Transverse colon (tissue), 4 donors: ENCODE results near the gene FRYL. TPM values are rescaled to one million over a fixed set of nuclear protein-coding genes. Genes with fewer than 3 reads are reported as not detected.
"Not testable (repeated sequence)": the region's sequence is repeated elsewhere in the genome, so short reads cannot be mapped to it uniquely, and the experiment has no call there.

Experiments used
- DNase-seq: peaks from one replicate; pipeline ENCODE4 v3.0.0-alpha.2; 2019
- H3K27ac ChIP-seq, 4 donors: fragments of 200-600 bp; sonication (generic); 2 replicates each; pipeline ENCODE4 v1.5.1; 2016 to 2018; ENCODE audit warnings: inconsistent platforms in 4 of 4
- H3K27me3 ChIP-seq: fragments of 200-600 bp; sonication (generic); 2 replicates; pipeline ENCODE4 v1.5.1; 2017; ENCODE audit warnings: inconsistent platforms
- H3K36me3 ChIP-seq, 4 donors: fragments of 200-600 bp; sonication (generic); 2 replicates each; pipeline ENCODE4 v1.5.1; 2017 to 2019; ENCODE audit warnings: inconsistent platforms in 4 of 4
- H3K4me1 ChIP-seq, 4 donors: fragments of 200-600 bp; sonication (generic); 2 replicates each; pipeline ENCODE4 v1.5.1; 2017 to 2020; ENCODE audit warnings: inconsistent platforms in 4 of 4
- H3K4me3 ChIP-seq, 4 donors: fragments of 200-600 bp; sonication (generic); 1 replicate in 1 of 4; 2 replicates in 3 of 4; pipeline versions ENCODE4 v1.5.1 to v1.6.1; 2017 to 2019; ENCODE audit warnings: inconsistent platforms in 4 of 4
- H3K9me3 ChIP-seq, 2 donors: fragments of 200-600 bp; sonication (generic); 2 replicates each; pipeline ENCODE4 v1.5.1; 2017 to 2019; ENCODE audit warnings: inconsistent platforms in 2 of 2
- EP300 ChIP-seq: sonication (generic); formaldehyde crosslinking; IDR thresholded peaks from one replicate; pipeline ENCODE4 v1.6.1; 2017; ENCODE audit warnings: antibody characterized with exemption, low read depth
- POLR2A ChIP-seq: fragments of 450-650 bp; IDR thresholded peaks from one replicate; pipeline ENCODE4 v1.6.1; 2016; ENCODE audit warnings: antibody characterized with exemption, mild to moderate bottlenecking, moderate library complexity
- POLR2AphosphoS5 ChIP-seq, 3 donors: sonication (generic); formaldehyde crosslinking; IDR thresholded peaks; one replicate each; pipeline ENCODE4 v1.6.1; 2016; ENCODE audit warnings: antibody characterized with exemption in 3 of 3
- WGBS, 2 donors: methylation state at CpG; one replicate each; pipeline ENCODE4 v1.1.5; 2018; ENCODE audit warnings: low coverage in 1 of 2; 5-methylcytosine and 5-hydroxymethylcytosine counted together
- in situ Hi-C, 4 donors: fragments of 200-750 bp; cut with MboI; loops; one replicate each; pipeline versions ENCODE4 v1.15.0 to v1.15.1; 2017; ENCODE audit warnings: low sequenced_read_pairs in 3 of 4, low pct_ligation_motif_present in 1 of 4, low pct_unique_long_range_greater_than_20kb in 1 of 4
- intact Hi-C: fragments of 100-400 bp; cut with DNase I; formaldehyde crosslinking; loops from one replicate; pipeline ENCODE4 v1.15.1; 2023; ENCODE audit warnings: low total_unique reads
- total RNA-seq, 4 donors: library from RNA; depleted of rRNA; stranded (reverse); fragments of >200 nt; gene quantifications; one replicate each; pipeline ENCODE4 v1.1.0, GENCODE V29; 2016
- TF ChIP-seq, protein P1 (sequence below), 5 experiments: fragments of 200-600 bp in 3 of 5; fragments of 450-650 bp in 2 of 5; sonication (generic) in 3 of 5; IDR thresholded peaks; 1 replicate in 2 of 5; 2 replicates in 3 of 5; pipeline ENCODE4 v1.5.1; 2016 to 2017; ENCODE audit warnings: antibody characterized with exemption in 5 of 5, inconsistent platforms in 3 of 5, mild to moderate bottlenecking in 2 of 5, moderate library complexity in 1 of 5

FRYL gene
- total RNA-seq, 4 donors from 2014 or later = 477 to 645 (median 545) TPM

DNA sequence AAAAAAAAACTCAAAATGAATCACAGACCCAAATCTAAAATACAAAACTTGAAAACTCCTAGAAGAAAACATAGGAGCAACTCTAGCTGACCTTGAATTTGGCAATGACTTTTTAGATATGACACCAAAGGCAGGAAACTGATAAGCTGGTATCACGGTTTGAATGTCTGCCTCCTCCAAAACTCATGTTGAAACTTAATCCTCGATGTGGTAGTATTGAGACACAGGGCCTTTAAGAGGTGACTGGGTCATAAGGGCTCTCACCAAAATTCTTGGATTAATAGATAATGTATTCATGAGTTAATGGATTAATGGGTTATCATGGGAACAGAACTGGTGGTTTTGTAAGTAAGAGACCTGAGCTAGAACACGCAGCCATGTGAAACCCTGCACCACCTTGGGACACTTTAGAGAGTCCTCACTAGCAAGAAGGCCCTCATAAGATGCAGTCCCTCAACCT lies 40.5 kb downstream of the FRYL start:
- in situ Hi-C loops = no loop called here
- H3K36me3 ChIP-seq = no peaks in the 10 kb centered on the region
- intact Hi-C loops = no loop called here
- H3K4me3 ChIP-seq = no peak overlapping the region
- TF ChIP-seq, protein P1, sequence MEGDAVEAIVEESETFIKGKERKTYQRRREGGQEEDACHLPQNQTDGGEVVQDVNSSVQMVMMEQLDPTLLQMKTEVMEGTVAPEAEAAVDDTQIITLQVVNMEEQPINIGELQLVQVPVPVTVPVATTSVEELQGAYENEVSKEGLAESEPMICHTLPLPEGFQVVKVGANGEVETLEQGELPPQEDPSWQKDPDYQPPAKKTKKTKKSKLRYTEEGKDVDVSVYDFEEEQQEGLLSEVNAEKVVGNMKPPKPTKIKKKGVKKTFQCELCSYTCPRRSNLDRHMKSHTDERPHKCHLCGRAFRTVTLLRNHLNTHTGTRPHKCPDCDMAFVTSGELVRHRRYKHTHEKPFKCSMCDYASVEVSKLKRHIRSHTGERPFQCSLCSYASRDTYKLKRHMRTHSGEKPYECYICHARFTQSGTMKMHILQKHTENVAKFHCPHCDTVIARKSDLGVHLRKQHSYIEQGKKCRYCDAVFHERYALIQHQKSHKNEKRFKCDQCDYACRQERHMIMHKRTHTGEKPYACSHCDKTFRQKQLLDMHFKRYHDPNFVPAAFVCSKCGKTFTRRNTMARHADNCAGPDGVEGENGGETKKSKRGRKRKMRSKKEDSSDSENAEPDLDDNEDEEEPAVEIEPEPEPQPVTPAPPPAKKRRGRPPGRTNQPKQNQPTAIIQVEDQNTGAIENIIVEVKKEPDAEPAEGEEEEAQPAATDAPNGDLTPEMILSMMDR (IDR thresholded peaks at IDR 0.05) = no peak
- TF ChIP-seq EP300 = no peak
- 71 to 74% methylated on average over 3 of the region's 3 CpGs for WGBS, 2 donors
- H3K4me1 ChIP-seq = peaks cover 0 to 25% (median 10%) of the 10 kb centered on the region in 4 donors
- H3K9me3 ChIP-seq = no peaks in the 10 kb centered on the region
- H3K27me3 ChIP-seq = no peaks in the 10 kb centered on the region
- no peak for DNase-seq
- H3K27ac ChIP-seq = no peak overlapping the region

DNA sequence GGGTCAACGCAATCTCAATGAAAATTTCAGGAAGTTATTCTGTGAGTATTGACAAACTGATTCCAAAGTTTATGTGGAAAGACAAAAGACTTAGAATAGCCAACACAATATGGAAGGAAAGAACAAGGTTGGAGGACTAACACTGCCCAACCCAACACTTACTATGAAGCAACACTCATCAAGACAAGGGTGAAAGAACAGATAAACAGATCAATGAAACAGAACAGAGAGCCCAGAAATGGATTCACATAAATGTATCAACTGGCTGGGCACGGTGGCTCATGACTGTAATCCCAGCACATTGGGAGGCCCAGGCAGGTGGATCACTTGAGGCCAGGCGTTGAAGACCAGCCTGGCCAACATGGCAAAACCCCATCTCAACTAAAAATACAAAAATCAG lies 41.2 kb downstream of the FRYL start:
- Histone ChIP-seq H3K9me3 (no peaks in the 10 kb centered on the region), H3K4me3 (no peak overlapping the region), H3K27ac (no peak overlapping the region), H3K27me3 (no peaks in the 10 kb centered on the region), H3K36me3 (no peaks in the 10 kb centered on the region), H3K4me1 (peaks cover 0 to 22% (median 10%) of the 10 kb centered on the region in 4 donors)
- in situ Hi-C loops = no loop called here
- TF ChIP-seq, protein P1 (IDR thresholded peaks at IDR 0.05) = no peak
- TF ChIP-seq POLR2AphosphoS5 (IDR thresholded peaks at IDR 0.05) (no peak), EP300 (no peak), POLR2A (no peak)
- intact Hi-C loops = no loop called here
- no peak for DNase-seq
- WGBS, 2 donors = 98 to 100% methylated on average over 3 of the region's 3 CpGs

DNA sequence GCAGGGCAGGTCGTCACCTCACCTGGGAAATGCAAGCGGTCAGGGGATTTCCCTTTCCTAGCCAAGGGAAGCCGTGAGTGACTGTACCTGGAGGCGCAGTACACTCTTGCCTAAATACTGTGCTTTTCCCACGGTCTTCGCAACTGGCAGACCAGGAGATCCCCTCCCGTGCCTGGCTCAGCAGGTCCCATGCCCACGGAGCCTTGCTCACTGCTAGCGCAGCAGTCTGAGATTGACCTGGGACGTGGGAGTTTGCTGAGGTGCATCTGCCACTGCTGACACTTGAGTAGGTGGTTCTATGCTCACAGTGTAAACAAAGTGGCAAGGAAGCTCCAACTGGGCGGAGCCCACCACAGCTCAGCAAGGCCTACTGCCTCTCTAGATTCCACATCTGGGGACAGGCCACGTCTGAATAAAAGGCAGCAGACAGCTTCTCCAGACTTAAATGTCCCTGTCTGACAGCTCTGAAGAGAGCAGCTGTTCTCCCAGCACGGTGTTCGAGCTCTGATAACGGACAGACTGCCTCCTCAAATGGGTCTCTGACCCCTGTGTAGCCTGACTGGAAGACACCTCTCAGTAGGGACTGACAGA lies 51.1 kb downstream of the FRYL start:
- DNase-seq, intact Hi-C loops: not testable (repeated sequence)
- WGBS, 2 donors = 85% methylated on average over 15 of the region's 15 CpGs; no CpG with 5 or more reads in 1 of the 2 donors

DNA sequence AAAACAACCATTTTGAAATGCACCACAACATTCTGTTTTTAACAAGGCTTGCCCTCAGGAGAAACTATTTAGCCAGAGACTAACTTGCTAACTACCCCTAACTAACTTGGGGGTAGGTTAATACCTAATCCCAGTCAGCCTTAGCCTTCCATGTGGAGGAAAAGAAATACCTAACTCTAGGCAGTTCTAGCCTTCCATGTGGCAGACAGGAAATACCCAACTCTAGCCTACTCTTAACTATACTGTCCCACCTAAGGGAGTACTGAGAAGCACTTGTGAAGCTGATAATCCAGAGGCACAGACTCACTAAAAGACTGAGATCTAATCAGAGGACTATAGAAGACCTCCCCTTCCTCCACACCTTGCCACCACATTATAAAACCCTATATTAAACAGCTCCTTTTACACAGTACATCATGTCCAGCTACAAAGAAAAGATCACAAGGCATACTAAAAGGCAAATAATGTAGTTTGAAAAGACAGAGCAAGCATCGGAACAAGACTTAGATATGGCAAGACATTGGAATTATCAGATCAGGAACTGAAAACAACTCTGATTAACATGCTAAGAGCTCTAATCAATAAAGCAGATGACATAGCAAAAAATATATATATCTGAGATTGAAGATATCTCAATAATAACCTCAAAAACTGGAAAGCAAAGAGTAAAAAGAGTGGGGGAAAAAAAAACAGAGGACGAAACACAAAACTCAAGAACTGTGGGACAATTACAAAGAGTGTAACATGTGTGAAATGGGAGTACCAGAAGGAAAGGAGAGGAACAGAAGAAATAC lies 52.2 kb downstream of the FRYL start:
- TF ChIP-seq, protein P1 (IDR thresholded peaks at IDR 0.05) = no peak
- no peak for TF ChIP-seq EP300
- no peak for TF ChIP-seq POLR2AphosphoS5 (IDR thresholded peaks at IDR 0.05)
- no peak for TF ChIP-seq POLR2A
- in situ Hi-C loops = no loop called here
- DNase-seq = no peak
- intact Hi-C loops = no loop called here
- H3K27me3 ChIP-seq = no peaks in the 10 kb centered on the region
- H3K36me3 ChIP-seq = no peaks in the 10 kb centered on the region
- WGBS, 2 donors = 96 to 100% methylated on average over 2 of the region's 2 CpGs
- peaks cover 0 to 23% (median 11%) of the 10 kb centered on the region in 4 donors for H3K4me1 ChIP-seq
- no peak overlapping the region for H3K4me3 ChIP-seq
- no peak overlapping the region for H3K27ac ChIP-seq
- H3K9me3 ChIP-seq = no peaks in the 10 kb centered on the region

More for the DNA sequence above, 51.1 kb downstream of the FRYL start:
- H3K4me3 ChIP-seq, H3K27me3 ChIP-seq, H3K36me3 ChIP-seq, H3K27ac ChIP-seq, H3K9me3 ChIP-seq, in situ Hi-C loops: not testable (repeated sequence)
- peaks cover 0 to 20% (median 11%) of the 10 kb centered on the region in 4 donors for H3K4me1 ChIP-seq
